Cardiac fibroblast (primary cell): ENCODE measurements around the gene CCDC81.
A peak's percentile ranks its signal among the peaks of the same experiment; 100 is the strongest.

Experiments
- DNase-seq, 2 donors: peaks; one replicate each; pipeline versions ENCODE4 v3.0.0 to v3.0.0-alpha.2; 2010; ENCODE audit warnings: low read depth in 2 of 2
- H3K4me3 ChIP-seq, 2 donors: replicated peaks in 1 of 2; 1 replicate in 1 of 2; 2 replicates in 1 of 2; pipeline ENCODE4 v1.5.1; 2011; ENCODE audit warnings: low read depth in 2 of 2, low read length in 2 of 2, mild to moderate bottlenecking in 2 of 2, moderate library complexity in 1 of 2
- TF ChIP-seq, protein P1 (sequence below): IDR thresholded peaks from one replicate; pipeline ENCODE4 v1.5.1; 2011; ENCODE audit warnings: low read depth, mild to moderate bottlenecking, low read length, inconsistent platforms

The CCDC81 gene

DNA sequence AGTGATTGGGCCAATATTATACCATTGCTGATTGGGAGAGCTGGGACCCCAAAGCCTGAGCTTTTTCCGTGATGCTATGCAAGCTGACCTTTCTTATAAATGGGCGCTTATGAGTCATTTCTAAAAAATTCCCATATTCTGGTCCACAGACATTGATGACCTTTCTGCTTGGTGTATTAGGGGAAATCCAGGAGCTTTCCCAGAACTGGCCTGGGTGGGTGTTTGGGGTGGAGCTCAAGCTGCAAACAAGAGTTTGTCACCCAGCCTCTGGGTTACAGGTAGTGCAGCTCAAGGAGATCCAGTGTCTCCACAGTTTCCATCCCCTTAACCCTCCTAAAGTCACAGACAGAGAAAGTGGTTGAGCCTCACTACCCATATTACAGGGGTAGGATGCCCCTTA, 67.7 kb downstream of the CCDC81 start:
- peak in 1 of 2 donors; percentile 29 for DNase-seq
- TF ChIP-seq, protein P1, sequence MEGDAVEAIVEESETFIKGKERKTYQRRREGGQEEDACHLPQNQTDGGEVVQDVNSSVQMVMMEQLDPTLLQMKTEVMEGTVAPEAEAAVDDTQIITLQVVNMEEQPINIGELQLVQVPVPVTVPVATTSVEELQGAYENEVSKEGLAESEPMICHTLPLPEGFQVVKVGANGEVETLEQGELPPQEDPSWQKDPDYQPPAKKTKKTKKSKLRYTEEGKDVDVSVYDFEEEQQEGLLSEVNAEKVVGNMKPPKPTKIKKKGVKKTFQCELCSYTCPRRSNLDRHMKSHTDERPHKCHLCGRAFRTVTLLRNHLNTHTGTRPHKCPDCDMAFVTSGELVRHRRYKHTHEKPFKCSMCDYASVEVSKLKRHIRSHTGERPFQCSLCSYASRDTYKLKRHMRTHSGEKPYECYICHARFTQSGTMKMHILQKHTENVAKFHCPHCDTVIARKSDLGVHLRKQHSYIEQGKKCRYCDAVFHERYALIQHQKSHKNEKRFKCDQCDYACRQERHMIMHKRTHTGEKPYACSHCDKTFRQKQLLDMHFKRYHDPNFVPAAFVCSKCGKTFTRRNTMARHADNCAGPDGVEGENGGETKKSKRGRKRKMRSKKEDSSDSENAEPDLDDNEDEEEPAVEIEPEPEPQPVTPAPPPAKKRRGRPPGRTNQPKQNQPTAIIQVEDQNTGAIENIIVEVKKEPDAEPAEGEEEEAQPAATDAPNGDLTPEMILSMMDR = no peak

DNA sequence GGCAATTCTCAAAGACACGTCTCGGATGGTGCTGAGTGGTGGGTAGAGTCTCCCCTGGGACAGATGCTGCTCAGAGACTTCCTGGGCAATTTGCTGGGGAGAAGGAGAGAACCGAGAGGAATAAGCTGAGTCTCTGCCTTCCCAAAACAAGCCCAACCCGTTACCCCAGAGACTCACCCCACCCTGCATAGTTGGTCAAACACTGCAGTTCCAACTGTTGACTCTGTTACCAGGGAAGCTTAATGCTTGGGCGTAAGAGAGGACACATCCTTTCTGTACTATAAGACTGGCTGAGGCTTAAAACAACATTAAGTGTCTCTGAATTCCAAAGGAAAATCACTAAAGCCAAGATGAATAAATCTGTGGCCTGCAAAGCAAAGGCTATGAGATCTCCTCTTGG, 68.1 kb downstream of the CCDC81 start:
- no peak for DNase-seq
- TF ChIP-seq, protein P1 = no peak

More for the DNA sequence above, 67.7 kb downstream of the CCDC81 start:
- H3K4me3 ChIP-seq = no peak overlapping the region

DNA sequence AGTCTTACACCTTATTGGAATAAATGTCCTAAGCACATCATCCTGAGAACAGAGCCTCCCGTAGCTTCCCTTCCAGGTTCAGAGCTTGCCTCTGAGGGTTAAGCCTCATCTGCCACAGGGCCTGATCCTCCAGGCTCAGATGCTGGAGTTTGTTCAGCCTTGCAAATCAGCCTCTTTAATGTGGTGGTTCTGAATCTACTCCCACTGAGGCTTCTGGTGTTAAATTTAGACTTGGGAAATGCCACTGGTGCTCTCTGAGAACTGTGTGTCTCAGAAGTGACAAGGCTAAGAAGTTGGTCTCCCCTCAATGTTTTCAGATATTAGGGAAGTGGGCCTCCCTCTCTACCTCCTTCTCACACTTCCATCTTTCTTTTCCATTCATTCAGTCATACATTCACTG, 68.7 kb downstream of the CCDC81 start:
- TF ChIP-seq, protein P1 = no peak
- no peak overlapping the region for H3K4me3 ChIP-seq
- DNase-seq = no peak

More for the DNA sequence above, 68.1 kb downstream of the CCDC81 start:
- H3K4me3 ChIP-seq = no peak overlapping the region

DNA sequence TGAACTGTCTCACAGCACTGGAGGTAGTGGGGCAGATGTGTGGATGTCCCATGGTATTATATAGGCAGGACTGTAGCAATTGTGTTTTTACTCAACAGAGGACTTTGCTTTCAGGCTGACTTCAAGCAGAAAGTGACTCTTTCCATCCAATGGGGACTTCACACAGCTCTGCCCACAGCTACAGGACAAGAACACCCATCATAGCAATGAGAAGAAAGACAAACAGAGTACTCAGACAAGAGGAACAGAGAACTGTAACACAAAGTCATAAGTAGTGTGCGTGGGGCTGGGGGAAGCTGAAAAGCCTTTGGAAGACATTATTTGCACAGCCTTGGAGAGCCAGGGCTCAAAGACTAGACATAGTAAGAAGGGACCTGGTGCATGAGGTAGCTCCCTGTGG, 70.3 kb downstream of the CCDC81 start:
- no peak for DNase-seq
- TF ChIP-seq, protein P1 = no peak

DNA sequence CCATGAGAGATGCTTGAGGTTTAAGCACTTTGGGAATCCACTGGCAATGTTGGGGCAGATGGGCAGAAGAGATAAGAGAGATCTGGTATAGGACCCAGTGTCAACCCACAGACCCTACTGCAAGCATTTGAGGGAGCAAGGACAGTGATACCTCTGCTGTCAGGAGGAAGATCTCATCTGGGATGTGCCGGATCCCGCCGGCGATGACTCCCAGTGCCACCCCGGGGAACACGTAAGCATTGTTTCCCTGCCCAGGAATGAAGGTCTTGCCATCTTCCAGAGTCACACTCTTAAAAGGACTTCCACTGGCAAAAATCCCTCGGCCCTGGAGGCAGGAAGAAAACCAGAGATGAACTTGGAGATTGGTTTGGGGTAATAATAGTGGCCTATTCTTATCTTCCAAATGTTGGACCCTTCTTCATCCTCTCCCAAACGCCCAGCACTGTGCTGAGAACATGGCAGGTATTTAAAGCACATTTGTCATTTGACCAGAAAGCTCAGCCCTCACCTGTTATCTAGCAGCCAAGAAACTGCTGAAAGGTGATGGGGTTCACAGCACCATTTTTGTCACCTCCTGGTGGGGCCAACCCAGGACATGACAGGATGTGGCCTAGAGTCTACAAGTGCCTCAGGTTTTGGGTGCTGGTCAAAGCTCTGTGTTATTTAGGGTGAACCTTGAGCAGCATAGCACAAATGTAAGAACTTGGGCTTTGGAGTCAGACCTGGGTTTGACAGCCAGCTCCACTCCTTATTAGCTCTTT, 71.7 kb downstream of the CCDC81 start:
- DNase-seq = no peak
- TF ChIP-seq, protein P1 = no peak
- H3K4me3 ChIP-seq = no peak overlapping the region

More for the DNA sequence above, 70.3 kb downstream of the CCDC81 start:
- no peak overlapping the region for H3K4me3 ChIP-seq

DNA sequence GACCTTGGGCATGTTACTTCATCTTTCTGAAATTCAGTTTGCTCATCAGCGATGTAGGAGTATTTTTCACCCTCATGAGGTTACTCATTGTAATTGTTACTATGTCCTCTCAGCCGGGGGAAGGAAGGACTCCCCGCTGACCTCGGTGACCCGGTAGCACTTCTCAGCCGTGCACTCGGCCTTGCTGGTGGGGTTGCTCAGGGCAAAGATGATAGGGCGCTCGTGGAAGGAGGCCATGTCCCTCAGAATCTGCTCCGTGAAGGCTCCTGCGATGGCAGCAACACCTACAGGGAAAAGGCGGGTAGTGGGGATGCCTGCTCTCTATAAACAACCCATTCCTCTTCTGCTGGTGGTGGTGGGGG, 72.2 kb downstream of the CCDC81 start:
- TF ChIP-seq, protein P1 = no peak
- DNase-seq = no peak
- H3K4me3 ChIP-seq = no peak overlapping the region
